NCI-H82 (cell line): Measurements from ENCODE around the gene ATXN1.
A peak's percentile ranks its signal among the peaks of the same experiment; 100 is the strongest.

ENCODE experiments used
- DNase-seq: peaks from one replicate; lab custom pipeline; 2025; lab: John Stamatoyannopoulos, UW

Gene ATXN1

GRCh38 chr6:16698162-16698533 lies 63.1 kb downstream of the ATXN1 start:
- DNase-seq, result peak; percentile 71

- peak; percentile 52 for DNase-seq
Measured at GRCh38 chr6:16697437-16698161, 63.7 kb downstream of the ATXN1 start.

GRCh38 chr6:16696496-16696895 lies 64.8 kb downstream of the ATXN1 start:
- DNase-seq, result no peak

- DNase-seq, result no peak
Measured at GRCh38 chr6:16694781-16695578, 66.3 kb downstream of the ATXN1 start.

- no peak for DNase-seq
Measured at GRCh38 chr6:16691324-16691723, 69.9 kb downstream of the ATXN1 start.

- no peak for DNase-seq
Measured at GRCh38 chr6:16690608-16691142, 70.6 kb downstream of the ATXN1 start.

- DNase-seq, result peak; percentile 7
Measured at GRCh38 chr6:16689788-16690607, 71.3 kb downstream of the ATXN1 start.

GRCh38 chr6:16688984-16689636 lies 72.2 kb downstream of the ATXN1 start:
- DNase-seq, result no peak

GRCh38 chr6:16688436-16688835 lies 72.8 kb downstream of the ATXN1 start:
- DNase-seq, result no peak

GRCh38 chr6:16687045-16687444 lies 74.2 kb downstream of the ATXN1 start:
- no peak for DNase-seq

GRCh38 chr6:16684896-16685554 lies 76.2 kb downstream of the ATXN1 start:
- no peak for DNase-seq

- no peak for DNase-seq
Measured at GRCh38 chr6:16684195-16684689, 77.0 kb downstream of the ATXN1 start.

- DNase-seq, result no peak
Measured at GRCh38 chr6:16683641-16684194, 77.5 kb downstream of the ATXN1 start.

- DNase-seq, result no peak
Measured at GRCh38 chr6:16681260-16681873, 79.9 kb downstream of the ATXN1 start.

GRCh38 chr6:16679050-16679449 lies 82.2 kb downstream of the ATXN1 start:
- DNase-seq, result no peak

GRCh38 chr6:16677458-16677857 lies 83.8 kb downstream of the ATXN1 start:
- DNase-seq, result no peak

GRCh38 chr6:16676978-16677377 lies 84.3 kb downstream of the ATXN1 start:
- DNase-seq, result no peak

- no peak for DNase-seq
Measured at GRCh38 chr6:16676376-16676775, 84.9 kb downstream of the ATXN1 start.

GRCh38 chr6:16674801-16675392 lies 86.4 kb downstream of the ATXN1 start:
- DNase-seq, result no peak
